Activated CD4-positive, alpha-beta T cell treated with anti-CD3 and anti-CD28 coated beads, Interleukin-10, Interleukin-2, amounts not matched to agents 100 ng/mL and 50 ng/mL, durations not matched to agents 16 hours and 8 hours (primary cell): ENCODE measurements around the gene KCNQ2.

Source experiments
- DNase-seq: peaks from one replicate; pipeline ENCODE4 v3.0.0-alpha.2; 2020

Gene KCNQ2

GRCh38 chr20:63413963-63414684 lies 58.3 kb downstream of the KCNQ2 start:
- no peak for DNase-seq

- no peak for DNase-seq
Observed at GRCh38 chr20:63413323-63413722, 59.1 kb downstream of the KCNQ2 start.

- no peak for DNase-seq
Observed at GRCh38 chr20:63412889-63413288, 59.6 kb downstream of the KCNQ2 start.

- no peak for DNase-seq
Observed at GRCh38 chr20:63411898-63412631, 60.4 kb downstream of the KCNQ2 start.

GRCh38 chr20:63411151-63411897 lies 61.1 kb downstream of the KCNQ2 start:
- DNase-seq, result no peak

- DNase-seq, result no peak
Observed at GRCh38 chr20:63409834-63410435, 62.5 kb downstream of the KCNQ2 start.

- DNase-seq, result no peak
Observed at GRCh38 chr20:63409066-63409833, 63.2 kb downstream of the KCNQ2 start.

- no peak for DNase-seq
Observed at GRCh38 chr20:63408684-63409046, 63.8 kb downstream of the KCNQ2 start.

- DNase-seq, result no peak
Observed at GRCh38 chr20:63407928-63408683, 64.3 kb downstream of the KCNQ2 start.

- no peak for DNase-seq
Observed at GRCh38 chr20:63406617-63407245, 65.7 kb downstream of the KCNQ2 start.

- no peak for DNase-seq
Observed at GRCh38 chr20:63406011-63406410, 66.4 kb downstream of the KCNQ2 start.

GRCh38 chr20:63405102-63405730 lies 67.2 kb downstream of the KCNQ2 start:
- no peak for DNase-seq

- no peak for DNase-seq
Observed at GRCh38 chr20:63404129-63405085, 68.0 kb downstream of the KCNQ2 start.

- no peak for DNase-seq
Observed at GRCh38 chr20:63403403-63404105, 68.9 kb downstream of the KCNQ2 start.

GRCh38 chr20:63402860-63403220 lies 69.6 kb downstream of the KCNQ2 start:
- DNase-seq, result no peak

GRCh38 chr20:63402181-63402859 lies 70.1 kb downstream of the KCNQ2 start:
- DNase-seq, result no peak

GRCh38 chr20:63401384-63402110 lies 70.9 kb downstream of the KCNQ2 start:
- no peak for DNase-seq
